NCI-H146 treated with DMSO at 0.1 percent for 48 hours (cell line): ENCODE measurements around the gene LRRC73.
"Not testable (repeated sequence)": the region's sequence is repeated elsewhere in the genome, so short reads cannot be mapped to it uniquely, and the experiment has no call there.

ENCODE experiments used
- DNase-seq: peaks from one replicate; lab custom pipeline; 2025; ENCODE audit not compliant: unreplicated experiment; lab: John Stamatoyannopoulos, UW

LRRC73 gene

DNA sequence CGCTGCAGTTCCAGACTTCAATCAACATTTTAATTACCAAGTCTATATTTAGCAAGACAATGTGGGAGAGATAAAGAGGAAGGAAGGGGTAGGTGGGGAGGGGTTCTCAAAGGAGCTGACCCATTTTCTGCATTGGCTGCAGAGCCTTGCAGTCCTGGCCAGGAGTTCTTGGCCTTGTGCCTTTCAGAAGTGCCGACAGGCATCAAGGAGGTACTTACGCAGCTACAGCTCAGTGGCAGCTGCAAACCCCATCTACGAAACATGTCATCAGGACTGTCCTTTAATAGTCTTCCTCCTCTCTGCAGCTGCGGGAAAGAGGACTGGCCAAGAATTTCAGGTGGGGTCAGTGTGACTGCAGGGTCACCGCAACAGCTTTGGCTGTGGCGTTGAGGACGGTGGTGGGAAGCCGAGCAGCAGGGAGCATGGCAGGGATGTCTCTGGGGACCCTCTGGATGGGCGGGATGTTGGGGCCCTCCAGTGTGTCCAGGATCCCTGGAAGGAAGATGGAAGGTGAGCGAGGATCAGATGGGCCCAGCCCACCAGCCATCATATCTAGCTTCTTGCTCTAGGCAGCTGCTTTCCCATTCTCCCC is 1.8 kb upstream of the LRRC73 start:
- DNase-seq, result no peak

DNA sequence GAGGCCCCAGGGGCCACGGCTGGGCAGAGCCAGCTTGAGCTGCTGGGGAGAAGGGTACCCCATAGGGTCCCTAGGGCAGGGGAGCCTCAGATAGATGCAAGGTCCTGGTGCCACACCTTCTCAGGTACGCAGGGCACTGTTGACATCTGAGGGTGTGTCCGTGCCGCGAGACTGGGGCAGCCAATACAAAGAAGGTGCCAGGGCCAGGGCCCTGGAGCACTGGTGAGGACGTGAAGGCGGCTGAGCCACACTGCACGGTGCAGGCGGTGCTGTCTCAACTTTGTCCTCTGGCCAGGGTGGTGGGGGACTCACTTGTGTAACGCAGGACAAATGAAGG is 649 bp upstream of the LRRC73 start:
- no peak for DNase-seq

DNA sequence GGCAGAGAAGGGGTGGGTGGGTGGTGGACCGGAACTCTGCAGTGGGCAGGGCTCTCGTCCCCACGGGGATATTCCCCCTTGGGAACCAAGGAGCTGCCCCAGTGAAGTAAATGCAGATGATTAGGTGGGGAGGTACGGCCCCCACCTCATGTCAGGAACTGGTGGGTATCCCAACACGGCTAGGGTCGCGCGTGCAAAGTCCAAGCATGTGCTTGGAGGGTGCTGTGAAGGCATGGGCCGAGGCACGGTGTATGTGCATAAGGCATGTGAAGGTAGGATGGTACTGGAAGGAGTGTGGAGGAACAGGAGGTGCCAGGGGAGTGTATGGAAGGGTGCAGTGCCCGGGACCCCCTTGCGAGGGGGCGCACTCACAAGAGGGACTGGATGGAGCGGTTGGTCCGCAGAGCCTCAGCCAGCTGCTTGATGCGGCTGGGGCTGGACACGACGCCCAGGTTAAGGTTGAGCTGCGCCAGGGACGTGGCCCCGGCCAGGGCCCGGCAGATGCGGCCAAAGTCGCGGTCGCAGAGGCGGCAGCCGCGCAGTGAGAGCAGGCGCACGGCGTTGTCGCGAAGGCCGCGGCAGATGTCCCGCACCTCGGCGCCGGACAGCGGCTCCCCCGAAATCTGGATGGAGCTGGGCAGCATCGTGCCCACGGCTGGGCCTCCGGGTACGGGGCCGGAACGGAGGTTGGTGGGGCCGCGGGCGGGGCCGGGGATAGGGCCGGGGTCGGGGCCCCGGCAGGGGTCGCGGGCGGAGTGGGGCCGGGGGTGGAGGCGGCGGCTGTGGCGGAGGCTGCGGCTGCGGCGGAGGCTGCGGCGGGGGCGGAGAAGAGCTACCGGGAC is 783 bp downstream of the LRRC73 start:
- DNase-seq, result no peak

DNA sequence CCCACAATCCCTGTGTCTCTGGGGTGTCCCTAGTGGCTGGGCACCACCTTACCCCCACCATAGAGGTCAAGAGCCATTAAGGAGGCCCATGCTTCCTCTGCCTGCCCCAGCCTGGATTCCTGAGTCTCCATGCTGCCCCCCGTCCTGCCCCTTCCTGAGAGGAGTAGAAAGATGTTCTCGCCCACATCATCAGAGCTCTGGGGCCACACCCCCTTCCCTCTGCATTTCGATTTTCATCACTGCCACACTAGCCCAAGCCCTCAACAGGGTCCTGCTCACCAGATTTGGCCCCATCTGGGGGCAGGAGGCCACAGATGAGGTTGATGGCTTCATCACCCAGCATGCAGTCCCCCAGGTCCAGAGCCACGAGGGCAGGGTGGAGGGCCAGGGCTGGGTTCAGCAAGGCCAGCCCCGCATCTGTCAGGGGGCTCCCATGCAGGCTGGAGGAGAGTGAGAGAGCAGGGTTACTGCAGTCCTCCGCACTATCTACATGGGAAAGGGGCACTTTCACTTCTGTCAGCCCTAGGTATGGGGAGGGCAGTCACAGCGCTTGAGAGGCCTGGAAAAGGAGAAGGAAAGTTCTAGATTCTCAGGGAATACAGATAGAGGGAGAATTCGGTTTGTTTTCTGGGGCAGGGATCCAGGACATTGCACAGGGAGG is 1.5 kb downstream of the LRRC73 start:
- DNase-seq, result no peak

DNA sequence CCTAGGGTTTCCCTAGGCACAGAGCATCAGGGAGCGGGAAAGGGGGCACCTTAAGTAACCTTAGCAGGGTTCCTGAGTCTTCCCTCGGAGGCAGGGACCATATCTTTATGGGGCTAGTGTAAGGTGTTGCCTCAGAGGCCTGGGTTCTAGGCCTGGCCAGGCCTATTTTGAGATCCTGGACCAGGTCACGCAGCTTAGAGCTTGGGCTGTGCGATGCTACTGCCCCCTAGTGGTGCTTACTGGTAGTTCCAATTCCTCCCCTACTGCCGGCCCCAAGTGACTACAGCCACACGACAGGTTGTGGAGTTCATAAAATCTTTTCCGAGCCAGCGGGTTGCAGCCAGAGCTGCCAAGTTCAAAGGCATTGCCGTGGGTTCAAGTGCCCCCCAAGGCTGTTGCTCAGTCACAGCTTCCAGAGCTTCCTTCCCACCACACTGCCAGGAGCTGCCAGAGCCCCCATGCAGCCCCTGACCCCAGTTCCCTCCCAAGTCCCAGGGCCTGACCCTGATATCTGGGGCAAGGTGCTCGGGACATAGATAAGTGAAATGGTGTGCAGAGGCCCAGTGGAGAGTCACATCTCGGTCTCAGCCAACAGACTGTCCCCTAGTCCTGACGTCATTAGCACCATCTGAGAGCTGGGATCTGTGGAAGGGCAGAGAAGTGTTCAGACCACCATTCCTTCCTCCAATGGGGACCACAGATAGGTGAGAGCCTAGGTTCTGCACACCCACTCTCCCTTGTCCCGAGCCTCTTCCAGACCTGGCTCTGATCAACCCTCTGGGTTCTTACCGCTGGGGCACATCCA is 3.3 kb downstream of the LRRC73 start:
- DNase-seq, result peak; percentile 69

DNA sequence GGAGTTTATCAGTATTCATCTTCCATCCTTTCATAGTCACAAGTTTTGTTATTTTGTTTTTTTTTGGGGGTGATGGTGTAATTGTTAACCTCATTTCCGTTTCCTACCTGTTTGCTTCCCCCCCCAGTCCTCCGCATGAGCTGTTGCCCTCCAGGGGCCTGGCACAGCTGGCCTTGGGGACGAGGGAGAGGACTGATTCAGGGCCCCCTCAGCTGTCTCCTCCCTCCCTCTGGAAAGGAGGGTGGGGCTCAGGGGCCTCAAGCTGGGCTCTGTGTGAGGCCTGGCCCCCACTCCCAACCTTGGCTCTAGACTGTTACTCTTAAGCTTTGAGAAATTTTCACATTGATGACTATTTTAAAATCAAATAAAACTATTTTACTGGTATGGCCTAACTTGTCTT is 4.0 kb downstream of the LRRC73 start:
- DNase-seq, result no peak

DNA sequence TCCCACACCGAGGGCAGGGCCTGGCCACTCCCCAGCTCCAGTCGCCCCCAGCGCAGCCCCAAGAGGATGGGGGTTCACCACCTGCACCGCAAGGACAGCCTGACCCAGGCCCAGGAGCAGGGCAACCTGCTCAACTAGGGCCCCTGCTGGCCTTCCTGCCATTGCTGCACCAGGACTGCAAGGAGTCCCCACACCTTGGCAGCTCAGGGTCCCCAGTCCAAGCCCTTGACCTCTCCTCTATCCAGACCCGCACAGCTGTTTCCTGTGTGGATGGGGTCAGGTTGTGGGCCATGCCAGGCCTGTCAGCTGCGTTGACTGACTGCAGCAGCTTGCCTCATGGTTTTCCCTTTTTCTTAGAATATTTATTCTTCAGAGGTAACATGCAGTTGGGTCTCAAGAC is 4.4 kb downstream of the LRRC73 start:
- no peak for DNase-seq

DNA sequence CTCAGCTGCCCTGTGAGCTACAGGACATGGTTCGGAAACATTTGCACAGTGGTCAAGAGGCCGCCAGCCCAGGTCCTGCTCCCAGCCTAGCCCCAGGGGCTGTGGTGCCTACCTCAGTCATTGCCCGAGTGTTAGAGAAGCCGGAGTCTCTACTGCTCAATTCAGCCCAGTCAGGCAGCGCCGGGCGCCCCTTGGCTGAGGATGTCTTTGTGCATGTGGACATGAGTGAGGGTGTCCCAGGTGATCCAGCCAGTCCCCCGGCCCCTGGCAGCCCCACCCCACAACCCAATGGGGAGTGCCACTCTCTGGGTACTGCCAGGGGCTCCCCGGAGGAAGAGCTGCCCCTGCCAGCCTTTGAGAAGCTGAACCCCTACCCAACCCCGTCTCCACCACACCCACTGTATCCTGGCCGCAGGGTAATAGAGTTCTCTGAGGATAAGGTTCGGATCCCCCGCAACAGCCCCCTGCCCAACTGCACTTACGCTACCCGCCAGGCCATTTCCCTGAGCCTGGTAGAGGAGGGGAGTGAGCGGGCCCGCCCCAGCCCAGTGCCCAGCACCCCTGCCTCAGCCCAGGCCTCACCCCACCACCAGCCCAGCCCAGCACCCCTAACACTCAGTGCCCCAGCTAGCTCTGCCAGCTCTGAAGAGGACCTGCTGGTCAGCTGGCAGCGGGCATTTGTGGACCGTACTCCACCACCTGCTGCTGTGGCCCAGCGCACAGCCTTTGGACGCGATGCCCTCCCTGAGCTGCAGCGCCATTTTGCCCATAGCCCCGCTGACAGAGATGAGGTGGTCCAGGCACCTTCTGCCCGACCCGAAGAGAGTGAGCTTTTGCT is 5.2 kb downstream of the LRRC73 start:
- no peak for DNase-seq

DNA sequence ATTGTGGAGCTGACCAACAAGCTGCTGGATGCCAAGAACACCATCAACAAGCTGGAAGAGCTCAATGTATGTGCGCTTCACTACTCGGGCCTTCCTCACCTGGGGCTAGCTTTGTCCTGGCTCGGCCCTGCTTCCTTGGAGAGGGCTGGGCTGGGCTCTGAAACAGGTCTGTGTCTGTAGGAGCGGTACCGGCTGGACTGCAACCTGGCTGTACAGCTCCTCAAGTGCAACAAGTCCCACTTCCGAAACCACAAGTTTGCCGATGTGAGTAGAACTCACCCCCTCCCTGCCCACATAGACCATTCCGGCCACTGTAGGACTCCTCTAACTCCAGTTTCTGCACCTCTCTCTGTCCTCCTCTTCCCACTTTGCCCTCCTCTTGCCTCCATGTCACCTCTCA is 6.7 kb downstream of the LRRC73 start:
- no peak for DNase-seq

DNA sequence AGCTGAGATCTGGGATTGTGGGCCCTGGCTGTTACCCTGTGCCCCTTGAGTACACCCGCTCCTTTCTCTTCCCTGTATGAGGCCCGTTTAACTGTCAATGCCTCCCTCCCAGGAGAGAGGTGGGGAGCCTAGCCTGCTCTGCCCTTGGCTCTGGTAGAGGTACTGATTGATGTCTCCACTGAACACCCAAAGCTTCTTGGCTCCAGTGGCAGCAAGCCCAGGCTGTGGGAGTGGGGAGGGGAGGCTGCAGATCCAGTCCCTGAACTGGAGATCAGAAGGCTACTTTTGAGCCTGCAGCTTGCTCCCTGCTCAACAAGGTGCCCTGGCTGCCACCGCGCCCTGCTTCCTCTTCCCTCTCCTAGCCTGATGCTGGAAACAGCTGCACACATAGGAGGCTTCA is 7.5 kb downstream of the LRRC73 start:
- no peak for DNase-seq

DNA sequence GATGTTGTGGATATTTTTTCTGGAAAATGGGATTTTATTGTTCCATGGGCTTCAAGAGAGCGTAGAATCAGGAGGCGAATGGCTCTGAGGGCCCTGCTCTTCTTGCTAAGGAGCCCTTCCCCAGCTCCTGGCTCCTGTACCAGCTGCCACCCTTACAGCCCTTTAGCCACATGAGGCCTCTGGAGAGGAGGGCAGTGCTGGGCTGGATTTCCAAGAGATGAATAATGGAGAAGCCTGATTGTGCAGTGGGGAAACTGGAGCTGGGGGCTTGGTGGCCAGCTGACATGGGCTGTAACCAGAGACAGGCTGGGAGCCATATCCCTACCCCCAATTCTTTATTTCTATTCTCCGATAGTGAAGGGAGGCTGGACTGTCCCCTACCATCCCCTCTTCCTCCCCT is 9.2 kb downstream of the LRRC73 start:
- no peak for DNase-seq

DNA sequence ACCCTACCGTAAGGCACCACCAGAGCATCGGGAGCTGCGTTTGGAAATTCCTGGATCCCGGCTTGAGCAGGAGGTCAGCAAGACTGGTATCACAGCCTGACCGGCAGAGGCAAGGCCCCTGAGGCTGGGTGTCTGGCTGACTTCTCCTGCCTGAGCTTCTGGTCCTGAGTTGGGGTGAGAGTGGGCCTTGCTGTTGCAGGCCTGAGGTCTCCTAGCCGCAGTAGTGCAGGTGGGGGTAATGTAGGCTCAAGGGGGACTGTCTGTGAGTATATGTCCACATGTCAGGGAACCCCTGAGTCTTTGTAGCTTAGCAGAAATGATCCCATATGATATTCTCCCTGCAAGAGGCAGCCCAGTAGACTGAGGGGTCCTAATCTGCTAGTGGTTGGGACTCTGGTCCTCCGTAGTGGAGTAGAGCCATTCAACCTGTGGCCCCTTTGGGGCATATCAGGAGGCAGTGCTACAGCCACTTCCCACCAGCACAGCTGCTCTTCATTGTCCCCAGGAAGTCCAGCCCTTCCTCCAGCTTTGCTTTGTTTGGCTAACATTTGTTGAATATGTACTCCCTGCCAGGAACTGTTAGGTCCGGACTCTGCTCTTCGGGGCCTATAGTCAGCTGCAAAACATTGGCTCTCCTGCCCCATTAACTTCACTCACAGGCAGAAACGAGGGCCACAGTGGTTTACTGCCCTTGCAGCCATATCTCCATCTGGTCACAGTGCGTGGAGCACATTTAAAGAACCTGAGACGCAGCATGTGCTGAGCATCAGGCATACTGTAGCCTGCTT is 10.9 kb downstream of the LRRC73 start:
- DNase-seq, result no peak

DNA sequence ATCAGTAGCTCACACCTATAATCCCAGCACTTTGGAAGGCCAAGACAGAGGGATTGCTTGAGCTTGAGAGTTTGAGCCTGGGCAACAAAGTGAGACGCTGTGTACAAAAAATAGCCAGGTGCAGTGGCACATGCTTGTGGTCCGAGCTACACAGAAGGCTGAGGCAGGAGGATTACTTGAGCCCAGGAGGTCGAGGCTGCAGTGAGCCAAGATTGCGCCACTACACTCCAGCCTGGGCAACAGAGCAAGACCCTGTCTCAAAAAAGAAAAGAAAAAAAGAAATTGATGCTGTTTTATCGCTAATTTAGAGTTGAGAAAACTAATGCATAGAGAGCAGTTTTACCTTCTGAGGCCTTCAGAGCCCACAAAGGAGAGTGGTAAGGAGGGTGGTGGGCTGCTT is 11.9 kb downstream of the LRRC73 start:
- not testable (repeated sequence) for DNase-seq

DNA sequence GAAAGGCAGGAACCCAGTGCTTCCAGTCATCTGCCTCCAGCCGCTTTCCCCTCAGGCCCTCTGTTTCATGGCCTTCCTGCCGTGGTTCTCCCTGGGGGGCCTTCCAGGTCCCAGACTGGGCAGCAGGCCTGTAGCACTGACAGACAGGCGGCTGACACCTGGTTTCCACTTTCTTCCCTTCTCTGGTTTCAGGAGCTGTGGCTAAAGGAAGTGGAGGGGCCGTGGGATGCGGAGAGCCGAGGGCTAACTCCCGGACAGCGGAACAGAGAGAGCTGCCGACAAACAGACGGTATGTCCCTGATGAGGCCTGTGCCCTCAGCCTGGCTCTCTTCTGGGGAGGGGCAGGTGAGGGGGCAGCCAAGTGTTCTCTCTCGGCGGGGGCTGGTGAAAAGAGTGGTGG is 12.5 kb downstream of the LRRC73 start:
- no peak for DNase-seq

DNA sequence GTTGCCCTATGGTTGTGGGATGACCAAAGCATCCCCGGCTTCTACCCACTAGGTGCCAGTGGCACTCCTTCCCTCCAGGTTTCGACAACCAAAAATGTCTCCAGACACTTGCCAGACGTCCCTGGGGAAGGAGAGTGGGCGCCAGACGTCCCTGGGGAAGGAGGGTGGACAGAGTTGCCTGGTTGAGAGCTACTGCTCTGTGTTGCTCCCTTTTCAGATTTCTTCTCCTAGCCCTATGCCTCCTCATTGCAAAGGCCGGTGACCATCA is 13.1 kb downstream of the LRRC73 start:
- DNase-seq, result no peak

DNA sequence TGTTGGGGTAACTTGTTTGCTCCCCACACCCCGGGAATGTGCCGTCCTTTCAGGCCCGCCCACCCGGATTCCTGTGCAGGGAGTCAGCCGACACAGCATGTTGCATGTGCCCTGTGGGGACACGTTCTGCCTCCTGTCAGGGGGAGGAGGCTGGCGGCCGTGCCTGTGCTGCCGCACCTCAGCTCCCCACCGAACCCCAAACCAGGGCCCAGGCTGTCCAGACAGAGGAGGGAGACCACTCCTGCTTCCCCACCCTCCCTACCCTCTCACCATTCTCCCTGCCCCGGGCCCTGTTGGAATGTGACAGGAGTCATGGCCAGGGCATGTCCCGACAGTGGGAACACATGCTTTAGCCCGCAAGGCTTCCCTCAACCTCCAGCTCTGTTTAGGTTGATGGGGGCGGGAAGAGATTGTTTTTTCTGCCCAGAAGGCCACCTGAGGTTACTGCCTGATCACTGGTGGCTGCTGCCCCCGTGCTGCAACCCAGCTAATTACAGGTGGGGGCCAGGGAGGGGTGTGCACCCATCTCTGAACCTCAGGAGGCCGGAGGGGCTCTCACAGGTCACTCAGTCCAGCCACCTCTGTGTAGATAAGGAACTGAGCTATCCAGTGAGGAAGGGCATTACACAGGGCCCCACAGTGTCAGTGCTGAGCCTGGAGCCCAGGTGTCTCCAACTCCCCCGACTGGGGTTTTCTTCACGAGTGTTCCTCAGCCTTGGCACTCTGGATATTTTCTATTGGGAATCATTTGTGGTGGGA is 13.6 kb downstream of the LRRC73 start:
- DNase-seq, result no peak

DNA sequence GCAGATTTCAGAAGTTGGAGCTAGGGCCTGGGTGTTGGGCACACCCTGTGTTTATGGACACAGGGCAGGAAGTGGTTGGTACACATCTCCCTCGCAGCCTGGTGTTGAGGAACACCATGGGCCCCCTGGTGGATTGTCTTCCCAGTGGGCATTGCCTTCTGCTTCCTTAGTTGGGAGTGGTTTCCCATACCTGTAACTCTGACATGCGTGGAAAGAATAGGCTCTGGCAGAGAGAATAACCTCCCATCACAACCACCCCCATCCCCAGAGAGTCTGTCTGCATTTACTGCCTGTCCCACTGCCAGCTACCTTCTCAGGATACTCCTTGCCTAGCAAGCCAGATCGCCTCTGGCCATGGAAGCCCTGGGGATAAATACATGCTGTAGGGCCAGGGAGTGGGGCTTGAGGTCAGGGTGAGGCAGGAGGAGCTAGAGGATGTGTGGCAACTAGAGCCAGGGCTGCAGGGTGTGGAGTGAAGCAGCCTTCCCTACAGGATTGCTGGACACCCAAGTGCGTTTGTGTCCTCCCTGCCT is 14.7 kb downstream of the LRRC73 start:
- no peak for DNase-seq

DNA sequence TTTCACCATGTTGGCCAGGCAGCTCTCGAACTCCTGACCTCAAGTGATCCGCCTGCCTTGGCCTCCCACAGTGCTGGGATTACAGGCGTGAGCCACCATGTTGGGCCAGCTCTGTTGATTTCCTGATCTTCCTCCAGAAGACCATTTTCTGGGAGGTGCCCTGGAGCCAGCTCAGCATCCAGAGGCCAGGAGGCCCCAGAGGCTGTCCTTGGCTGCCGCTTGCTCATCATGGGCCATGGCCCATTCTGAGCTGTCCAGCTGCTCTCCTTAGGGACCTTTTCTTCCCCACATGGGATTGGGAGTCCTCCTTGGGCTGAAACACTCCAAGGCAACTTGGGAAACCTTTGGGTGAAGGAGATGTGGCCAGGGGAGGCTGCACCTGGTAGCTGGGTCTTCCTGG is 15.4 kb downstream of the LRRC73 start:
- DNase-seq, result no peak

DNA sequence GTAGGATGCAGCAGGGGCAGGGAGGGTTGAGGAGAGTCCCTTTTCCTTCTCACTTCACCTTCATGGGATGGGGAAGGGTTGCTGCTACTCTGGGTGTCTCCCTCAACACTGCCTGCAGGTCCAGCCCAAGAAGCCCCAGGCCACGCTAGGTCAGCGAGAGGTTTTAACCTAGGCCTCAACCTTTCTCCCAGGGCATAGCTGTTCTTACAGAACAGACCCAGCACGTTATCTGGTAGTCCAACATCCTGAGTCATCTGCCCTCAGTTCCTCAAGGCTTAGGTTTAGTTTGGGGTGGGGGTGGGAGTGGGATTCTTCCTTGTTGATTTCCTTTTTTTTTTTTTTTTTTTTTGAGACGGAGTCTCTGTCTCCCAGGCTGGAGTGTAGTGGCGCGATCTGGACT is 15.8 kb downstream of the LRRC73 start:
- no peak for DNase-seq
